RWPE2 (cell line): ENCODE measurements around the gene IRS2.

ENCODE experiments used
- ATAC-seq: fragments of 200-7000 bp; cut with Tn5 transposase; 3 replicates; pipeline ENCODE4 v1.9.1; 2021; ENCODE audit warnings: low read depth
- DNase-seq: peaks from one replicate; pipeline ENCODE4 v3.0.0-alpha.2; 2020; ENCODE audit warnings: low spot score
- H3K27ac ChIP-seq: fragments of 450-650 bp; 2 replicates; pipeline ENCODE4 v1.5.1; 2017; ENCODE audit warnings: mild to moderate bottlenecking; ENCODE audit not compliant: poor library complexity, severe bottlenecking
- H3K27me3 ChIP-seq: fragments of 250-450 bp; sonication (Bioruptor Pico); 2 replicates; pipeline ENCODE4 v1.5.1; 2021; ENCODE audit warnings: mild to moderate bottlenecking, moderate library complexity; ENCODE audit not compliant: insufficient read depth, poor library complexity, severe bottlenecking
- H3K36me3 ChIP-seq: fragments of 250-450 bp; sonication (Bioruptor Pico); 2 replicates; pipeline ENCODE4 v1.5.1; 2020; ENCODE audit warnings: low read depth, mild to moderate bottlenecking, moderate library complexity
- H3K4me1 ChIP-seq: fragments of 250-450 bp; sonication (Bioruptor Pico); 2 replicates; pipeline ENCODE4 v1.5.1; 2021; ENCODE audit warnings: mild to moderate bottlenecking, moderate library complexity; ENCODE audit not compliant: insufficient read depth, poor library complexity, severe bottlenecking
- H3K4me3 ChIP-seq: fragments of 250-450 bp; sonication (Bioruptor Pico); 2 replicates; pipeline ENCODE4 v1.5.1; 2021; ENCODE audit warnings: mild to moderate bottlenecking, moderate library complexity; ENCODE audit not compliant: severe bottlenecking
- H3K9me3 ChIP-seq: fragments of 250-450 bp; sonication (Bioruptor Pico); 2 replicates; pipeline ENCODE4 v1.5.1; 2021; ENCODE audit warnings: mild to moderate bottlenecking, moderate library complexity; ENCODE audit not compliant: severe bottlenecking
- TF ChIP-seq, protein P1 (sequence below): fragments of 450-650 bp; IDR thresholded peaks from one replicate; pipeline ENCODE4 v1.5.1; 2017; ENCODE audit warnings: mild to moderate bottlenecking, moderate library complexity; ENCODE audit not compliant: poor library complexity, severe bottlenecking

Gene IRS2

DNA sequence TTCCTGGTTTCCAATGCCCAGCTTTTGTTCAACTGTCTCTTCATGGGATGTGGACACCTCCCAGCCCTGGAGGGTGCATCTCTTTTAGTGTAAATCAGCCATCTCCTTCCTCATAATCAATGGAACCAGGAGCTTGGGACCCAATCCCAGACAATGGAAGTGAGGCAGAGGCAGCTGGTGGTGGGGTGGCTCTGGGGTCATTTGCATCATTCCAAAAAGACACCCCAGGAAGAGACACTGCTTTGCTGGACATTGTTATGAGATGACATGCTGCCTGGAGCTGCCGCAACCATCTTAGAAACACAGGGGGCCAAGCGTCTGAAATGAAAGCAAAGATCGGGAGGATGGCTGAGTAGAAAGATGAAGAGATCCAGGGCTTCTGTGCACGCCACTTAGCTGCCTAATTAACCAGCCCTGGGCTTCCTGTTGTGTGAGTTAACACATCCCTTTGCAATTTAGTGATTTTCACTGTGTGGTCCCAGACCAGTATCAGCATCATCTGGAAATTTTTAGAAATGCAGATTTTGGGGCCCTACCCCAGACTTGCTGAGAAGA is 36.1 kb downstream of the IRS2 start:
- TF ChIP-seq, protein P1, sequence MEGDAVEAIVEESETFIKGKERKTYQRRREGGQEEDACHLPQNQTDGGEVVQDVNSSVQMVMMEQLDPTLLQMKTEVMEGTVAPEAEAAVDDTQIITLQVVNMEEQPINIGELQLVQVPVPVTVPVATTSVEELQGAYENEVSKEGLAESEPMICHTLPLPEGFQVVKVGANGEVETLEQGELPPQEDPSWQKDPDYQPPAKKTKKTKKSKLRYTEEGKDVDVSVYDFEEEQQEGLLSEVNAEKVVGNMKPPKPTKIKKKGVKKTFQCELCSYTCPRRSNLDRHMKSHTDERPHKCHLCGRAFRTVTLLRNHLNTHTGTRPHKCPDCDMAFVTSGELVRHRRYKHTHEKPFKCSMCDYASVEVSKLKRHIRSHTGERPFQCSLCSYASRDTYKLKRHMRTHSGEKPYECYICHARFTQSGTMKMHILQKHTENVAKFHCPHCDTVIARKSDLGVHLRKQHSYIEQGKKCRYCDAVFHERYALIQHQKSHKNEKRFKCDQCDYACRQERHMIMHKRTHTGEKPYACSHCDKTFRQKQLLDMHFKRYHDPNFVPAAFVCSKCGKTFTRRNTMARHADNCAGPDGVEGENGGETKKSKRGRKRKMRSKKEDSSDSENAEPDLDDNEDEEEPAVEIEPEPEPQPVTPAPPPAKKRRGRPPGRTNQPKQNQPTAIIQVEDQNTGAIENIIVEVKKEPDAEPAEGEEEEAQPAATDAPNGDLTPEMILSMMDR = no peak
- Histone ChIP-seq H3K4me1 (no peaks in the 10 kb centered on the region), H3K4me3 (no peak overlapping the region), H3K27me3 (no peaks in the 10 kb centered on the region), H3K27ac (no peak overlapping the region), H3K36me3 (peaks cover 35% of the 10 kb centered on the region), H3K9me3 (no peaks in the 10 kb centered on the region)
- DNase-seq = no peak
- ATAC-seq = no peak

DNA sequence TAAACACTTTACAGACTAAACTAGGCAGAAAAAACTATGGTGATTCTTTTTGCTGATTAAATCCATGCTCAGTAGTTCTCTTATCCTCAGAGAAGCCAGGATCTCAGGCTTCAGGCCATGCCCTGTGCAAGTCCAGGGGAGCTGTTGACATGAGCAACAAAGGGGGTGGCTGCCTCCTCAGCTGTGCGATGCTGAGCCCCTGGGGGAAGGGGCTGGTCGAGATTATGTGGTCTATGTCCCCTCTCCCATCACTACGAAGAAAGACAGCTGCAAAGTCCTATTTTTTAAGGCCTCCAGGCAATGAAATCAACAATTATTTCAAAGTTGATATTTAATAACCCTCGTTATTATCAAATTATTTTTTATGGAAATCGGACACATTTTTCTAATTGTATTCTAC is 37.0 kb downstream of the IRS2 start:
- H3K4me1 ChIP-seq = peaks cover 3% of the 10 kb centered on the region
- no peaks in the 10 kb centered on the region for H3K27me3 ChIP-seq
- no peaks in the 10 kb centered on the region for H3K9me3 ChIP-seq
- peak overlapping the region; percentile 5 for H3K27ac ChIP-seq
- peaks cover 25% of the 10 kb centered on the region for H3K36me3 ChIP-seq
- TF ChIP-seq, protein P1 = no peak
- 0 out of 3 replicates have a peak, but pooled peaks have one; percentile 31 for ATAC-seq
- H3K4me3 ChIP-seq = no peak overlapping the region
- DNase-seq = no peak

DNA sequence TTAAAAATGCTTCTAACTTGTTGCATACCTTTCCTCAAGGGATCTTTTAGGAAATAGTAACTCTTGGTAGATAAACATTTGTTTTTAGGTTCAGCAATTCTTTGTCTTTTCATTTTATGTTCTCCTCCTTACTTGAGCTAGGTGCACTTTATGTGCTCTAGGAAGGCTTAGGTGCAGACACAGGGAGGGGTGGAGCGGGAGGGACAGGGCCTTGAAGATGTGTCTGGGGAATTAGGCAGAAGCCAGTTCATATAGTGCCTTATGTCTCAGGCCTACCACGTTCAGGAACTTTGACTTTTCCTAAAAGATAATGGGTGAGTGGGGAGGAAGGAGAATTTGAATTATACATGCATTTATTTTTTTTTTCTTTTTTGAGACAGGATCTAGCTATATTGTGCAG is 37.7 kb downstream of the IRS2 start:
- Histone ChIP-seq H3K36me3 (peaks cover 18% of the 10 kb centered on the region), H3K4me3 (no peak overlapping the region), H3K27ac (peak overlapping the region; percentile 5), H3K4me1 (peaks cover 9% of the 10 kb centered on the region), H3K9me3 (no peaks in the 10 kb centered on the region), H3K27me3 (no peaks in the 10 kb centered on the region)
- DNase-seq (no peak), ATAC-seq (no peak)
- TF ChIP-seq, protein P1 = no peak

DNA sequence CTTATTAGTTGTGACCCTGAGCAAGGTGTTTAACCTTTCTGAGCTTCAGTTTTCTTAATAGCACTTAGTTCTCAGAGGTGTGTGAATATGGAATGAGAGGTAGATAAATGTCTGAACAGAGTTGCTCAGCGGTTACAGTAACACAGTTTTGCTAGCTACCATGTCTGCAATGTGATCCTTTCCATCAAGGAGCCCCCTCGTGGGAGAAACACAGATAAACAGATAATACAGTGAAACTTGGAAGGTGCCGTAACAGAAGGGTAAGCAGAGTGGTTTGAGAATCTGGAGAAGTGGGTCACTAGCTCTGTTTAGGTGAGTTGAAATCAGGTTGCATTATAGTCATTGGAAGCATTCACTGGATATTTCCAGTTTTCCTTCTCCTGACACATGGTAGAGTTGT is 38.9 kb downstream of the IRS2 start:
- Histone ChIP-seq H3K4me3 (no peak overlapping the region), H3K4me1 (peaks cover 18% of the 10 kb centered on the region), H3K9me3 (no peaks in the 10 kb centered on the region), H3K27ac (no peak overlapping the region), H3K36me3 (peaks cover 8% of the 10 kb centered on the region; the same call in 1 of the 2 replicates), H3K27me3 (no peaks in the 10 kb centered on the region)
- DNase-seq = no peak
- ATAC-seq = no peak
- TF ChIP-seq, protein P1 = no peak

DNA sequence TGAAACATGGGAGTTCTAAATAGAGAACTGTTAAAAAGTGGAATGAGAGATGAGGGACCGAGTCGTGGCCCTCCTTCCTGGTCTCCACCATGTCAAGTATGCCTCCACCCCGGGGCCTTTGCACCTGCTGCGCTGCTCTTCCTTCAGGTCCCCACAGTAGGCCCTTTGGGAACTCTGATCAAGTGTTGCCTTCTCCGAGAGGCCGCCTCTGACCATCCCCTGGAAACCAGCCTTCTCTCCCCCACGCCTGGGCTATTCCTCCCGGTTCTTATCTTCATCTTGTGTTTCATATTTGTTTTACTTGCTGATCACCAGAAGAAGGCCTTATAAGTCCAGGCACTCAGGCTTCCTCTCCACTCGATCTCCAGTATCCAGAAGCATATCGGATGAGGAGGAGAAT is 40.0 kb downstream of the IRS2 start:
- ATAC-seq (no peak), DNase-seq (no peak)
- no peaks in the 10 kb centered on the region for H3K36me3 ChIP-seq
- H3K4me3 ChIP-seq = no peak overlapping the region
- no peak overlapping the region for H3K27ac ChIP-seq
- no peaks in the 10 kb centered on the region for H3K9me3 ChIP-seq
- TF ChIP-seq, protein P1 = no peak
- H3K27me3 ChIP-seq = no peaks in the 10 kb centered on the region
- H3K4me1 ChIP-seq = peaks cover 18% of the 10 kb centered on the region
